CD4-positive, alpha-beta T cell treated with Interleukin-12 subunit alpha and Interleukin-12 subunit beta, for 1 hour (primary cell): ENCODE measurements around the gene CLCN1.

Source experiments
- DNase-seq: peaks from one replicate; pipeline ENCODE4 v3.0.0-alpha.2; 2020

The CLCN1 gene

GRCh38 chr7:143341842-143342241, 25.9 kb downstream of the CLCN1 start:
- no peak for DNase-seq

- no peak for DNase-seq
Measured at GRCh38 chr7:143343596-143343995, 27.7 kb downstream of the CLCN1 start.

GRCh38 chr7:143345428-143345900, 29.6 kb downstream of the CLCN1 start:
- DNase-seq: peak; percentile 72

- DNase-seq: no peak
Measured at GRCh38 chr7:143346018-143346417, 30.1 kb downstream of the CLCN1 start.

- DNase-seq: no peak
Measured at GRCh38 chr7:143347950-143348349, 32.0 kb downstream of the CLCN1 start.

GRCh38 chr7:143351060-143351459, 35.1 kb downstream of the CLCN1 start:
- DNase-seq: no peak

GRCh38 chr7:143351574-143351973, 35.7 kb downstream of the CLCN1 start:
- no peak for DNase-seq

- no peak for DNase-seq
Measured at GRCh38 chr7:143352531-143353002, 36.7 kb downstream of the CLCN1 start.

- DNase-seq: no peak
Measured at GRCh38 chr7:143354376-143354775, 38.5 kb downstream of the CLCN1 start.

- no peak for DNase-seq
Measured at GRCh38 chr7:143354965-143355364, 39.1 kb downstream of the CLCN1 start.

- no peak for DNase-seq
Measured at GRCh38 chr7:143355450-143356385, 39.8 kb downstream of the CLCN1 start.

- DNase-seq: no peak
Measured at GRCh38 chr7:143356414-143357050, 40.6 kb downstream of the CLCN1 start.

- DNase-seq: no peak
Measured at GRCh38 chr7:143358626-143359025, 42.7 kb downstream of the CLCN1 start.

GRCh38 chr7:143359771-143360353, 44.0 kb downstream of the CLCN1 start:
- no peak for DNase-seq

GRCh38 chr7:143360788-143361551, 45.1 kb downstream of the CLCN1 start:
- DNase-seq: no peak

- no peak for DNase-seq
Measured at GRCh38 chr7:143361552-143362130, 45.7 kb downstream of the CLCN1 start.

GRCh38 chr7:143362131-143363015, 46.5 kb downstream of the CLCN1 start, which contains the start of gene FAM131B:
Gene FAM131B (minus strand): TSS chr7:143362713. CDS start chr7:143362603, 110 bp downstream.
- DNase-seq: peak; percentile 53

GRCh38 chr7:143363016-143363937, 47.4 kb downstream of the CLCN1 start:
- no peak for DNase-seq

- DNase-seq: no peak
Measured at GRCh38 chr7:143367972-143368371, 52.1 kb downstream of the CLCN1 start.

- DNase-seq: no peak
Measured at GRCh38 chr7:143368387-143368786, 52.5 kb downstream of the CLCN1 start.
